ENCODE results near the gene B9D2. TPM values are rescaled to one million over a fixed set of nuclear protein-coding genes. Genes with fewer than 3 reads are reported as not detected.

The B9D2 gene
- total RNA-seq, 3 donors from 2014 or later: 7.0 to 11.3 (median 9.1) TPM

GRCh38 chr19:41354343-41354953 is 9.5 kb downstream of the B9D2 start:
- TF ChIP-seq CTCF (IDR thresholded peaks at IDR 0.05): no peak
- no peak for ATAC-seq
- H3K9me3 ChIP-seq: no peaks in the 10 kb centered on the region
- intact Hi-C loops (cut with DNase I, micrococcal nuclease): no loop called here
- peak in 1 of 3 donors; percentile 68 for DNase-seq
- H3K4me1 ChIP-seq (ENCODE audit: low read depth): peaks cover 20% of the 10 kb centered on the region
- H3K36me3 ChIP-seq (ENCODE audit: low read depth): no peaks in the 10 kb centered on the region
- H3K4me3 ChIP-seq: no peak overlapping the region

- Histone ChIP-seq H3K4me3 (peak within 1 kb of the TSS; percentile 42), H3K9me3 (no peaks in the 10 kb centered on the region), H3K36me3 (ENCODE audit: low read depth) (no peaks in the 10 kb centered on the region), H3K4me1 (ENCODE audit: low read depth) (peaks cover 20% of the 10 kb centered on the region)
- DNase-seq (peak; percentile 84 to 94 (median 90)), ATAC-seq (peak; percentile 80)
- intact Hi-C loops (cut with DNase I, micrococcal nuclease): no loop called here
- TF ChIP-seq CTCF (IDR thresholded peaks at IDR 0.05): peak; percentile 89
These were observed 10.2 kb downstream of the B9D2 start, which contains the start of gene TGFB1 for GRCh38 chr19:41353466-41354342. TSS of gene TGFB1 (minus strand) at chr19:41353922. CDS start at chr19:41353044, 878 bp downstream.

GRCh38 chr19:41352609-41353465 is 11.1 kb downstream of the B9D2 start:
- no peaks in the 10 kb centered on the region for H3K36me3 ChIP-seq (ENCODE audit: low read depth)
- peak; percentile 30 for ATAC-seq
- H3K4me3 ChIP-seq: peak overlapping the region; percentile 42
- intact Hi-C loops (cut with DNase I, micrococcal nuclease): no loop called here
- no peaks in the 10 kb centered on the region for H3K9me3 ChIP-seq
- peaks cover 20% of the 10 kb centered on the region for H3K4me1 ChIP-seq (ENCODE audit: low read depth)
- TF ChIP-seq CTCF (IDR thresholded peaks at IDR 0.05): peak; percentile 27
- peak; percentile 70 to 87 (median 79) for DNase-seq

- ATAC-seq (no peak), DNase-seq (no peak)
- Histone ChIP-seq H3K9me3 (no peaks in the 10 kb centered on the region), H3K4me1 (ENCODE audit: low read depth) (peaks cover 20% of the 10 kb centered on the region), H3K4me3 (peak overlapping the region; percentile 42), H3K36me3 (ENCODE audit: low read depth) (no peaks in the 10 kb centered on the region)
- intact Hi-C loops (cut with DNase I, micrococcal nuclease): no loop called here
- TF ChIP-seq CTCF (IDR thresholded peaks at IDR 0.05): no peak
These were observed 11.7 kb downstream of the B9D2 start for GRCh38 chr19:41352279-41352608.
